K562 (cell line): ENCODE results near the gene NECAB3. TPM values are rescaled to one million over a fixed set of nuclear protein-coding genes. Genes with fewer than 3 reads are reported as not detected.
A peak's percentile ranks its signal among the peaks of the same experiment; 100 is the strongest.

Experiments
- ARID1B ChIP-seq: fragments of 450-650 bp; IDR thresholded peaks from 2 replicates; pipeline ENCODE4 v1.6.1; 2016; ENCODE audit warnings: antibody characterized with exemption, mild to moderate bottlenecking, inconsistent platforms
- ATF7 ChIP-seq: fragments of 450-650 bp; IDR thresholded peaks from 2 replicates; pipeline ENCODE4 v1.7.1; 2014; ENCODE audit warnings: mild to moderate bottlenecking, moderate library complexity
- BCOR ChIP-seq: fragments of 450-650 bp; IDR thresholded peaks from 2 replicates; pipeline ENCODE4 v1.6.1; 2016
- COPS2 ChIP-seq: fragments of 450-650 bp; conservative IDR thresholded peaks from 2 replicates; pipeline ENCODE4 v1.6.1; 2016; ENCODE audit warnings: mild to moderate bottlenecking, moderate library complexity
- HDGF ChIP-seq: fragments of 450-650 bp; IDR thresholded peaks from 2 replicates; pipeline ENCODE4 v1.6.1; 2016
- HMGXB4 ChIP-seq: sonication (generic); formaldehyde crosslinking; IDR thresholded peaks from 2 replicates; pipeline ENCODE4 v1.8.1; 2023; ENCODE audit warnings: mild to moderate bottlenecking, missing genetic modification reagents
- HNRNPL ChIP-seq: fragments of 200-400 bp; formaldehyde crosslinking; IDR thresholded peaks from 2 replicates; pipeline ENCODE4 v1.6.1; 2017; ENCODE audit warnings: low read depth, mild to moderate bottlenecking, low read length
- JUND ChIP-seq, 2 experiments: IDR thresholded peaks; 2 replicates in 1 of 2; 3 replicates in 1 of 2; pipeline ENCODE4 v1.6.1; 2011; ENCODE audit warnings: borderline replicate concordance in 2 of 2, low read depth in 2 of 2, low read length in 2 of 2, improper control_type of control experiment in 1 of 2, missing biosample characterization in 1 of 2, missing genetic modification characterization in 1 of 2, missing genetic modification reagents in 1 of 2
- NFRKB ChIP-seq: fragments of 450-650 bp; IDR thresholded peaks from 2 replicates; pipeline ENCODE4 v1.6.1; 2016; ENCODE audit warnings: low read depth
- PHTF2 ChIP-seq: fragments of 250-450 bp; sonication (Bioruptor Pico); IDR thresholded peaks from 2 replicates; pipeline ENCODE4 v1.5.0; 2021; ENCODE audit warnings: mild to moderate bottlenecking
- RBBP5 ChIP-seq: fragments of 200-600 bp; sonication (generic); IDR thresholded peaks from 2 replicates; pipeline ENCODE4 v1.6.1; 2012; ENCODE audit warnings: borderline replicate concordance, mild to moderate bottlenecking, low read length, control low read depth, inconsistent platforms; ENCODE audit not compliant: insufficient read depth, poor library complexity, severe bottlenecking
- RERE ChIP-seq: sonication (generic); formaldehyde crosslinking; IDR thresholded peaks from 2 replicates; pipeline ENCODE4 v1.8.0; 2023; ENCODE audit warnings: missing genetic modification reagents, mild to moderate bottlenecking, borderline replicate concordance
- SMAD4 ChIP-seq: fragments of 250-450 bp; sonication (Bioruptor Pico); conservative IDR thresholded peaks from 2 replicates; pipeline ENCODE4 v1.8.0; 2021; ENCODE audit warnings: inconsistent platforms, mild to moderate bottlenecking, moderate library complexity
- SMARCE1 ChIP-seq: fragments of 450-650 bp; IDR thresholded peaks from 2 replicates; pipeline ENCODE4 v1.7.1; 2016; ENCODE audit warnings: mild to moderate bottlenecking
- THAP12 ChIP-seq: fragments of 250-450 bp; sonication (Bioruptor Pico); IDR thresholded peaks from 2 replicates; pipeline ENCODE4 v1.9.0; 2021; ENCODE audit warnings: mild to moderate bottlenecking, inconsistent platforms
- ZNF282 ChIP-seq: sonication (generic); formaldehyde crosslinking; IDR thresholded peaks from 2 replicates; pipeline ENCODE4 v1.8.1; 2023; ENCODE audit warnings: missing genetic modification reagents
- ZNF395 ChIP-seq: fragments of 200-800 bp; sonication (Bioruptor generic); IDR thresholded peaks from 2 replicates; pipeline ENCODE4 v1.6.1; 2017; ENCODE audit warnings: missing genetic modification characterization, missing compliant biosample characterization
- ZNF589 ChIP-seq: fragments of 200-800 bp; sonication (Bioruptor generic); IDR thresholded peaks from 2 replicates; pipeline ENCODE4 v1.6.1; 2016; ENCODE audit warnings: low read depth, missing genetic modification characterization, missing compliant biosample characterization
- polyA plus RNA-seq, 8 experiments: library from polyadenylated mRNA; depleted of rRNA in 4 of 8; stranded (reverse) in 5 of 8; unstranded in 3 of 8; fragments of >200 nt; fragmentation: Nextera tagmentation in 2 of 8; fragmentation: Illumina TruSeq in 1 of 8; extraction: Ambion mirVana in 2 of 8; extraction: Trizol in 1 of 8; gene quantifications; 2 replicates each; pipeline versions ENCODE4 v1.2.1 to v1.2.3, GENCODE V29; 2011 to 2014; ENCODE audit warnings: inconsistent platforms in 1 of 8, missing spikeins in 1 of 8
- total RNA-seq, 7 experiments: library from RNA; depleted of rRNA in 6 of 7; stranded (reverse); fragments of >200 nt in 6 of 7; fragmentation: Illumina TruSeq in 2 of 7; extraction: Trizol in 2 of 7; gene quantifications; 2 replicates each; pipeline versions ENCODE4 v1.2.1 to v1.2.3, GENCODE V29; 2011 to 2021; ENCODE audit warnings: low replicate concordance in 1 of 7

The NECAB3 gene
- total and polyA plus RNA-seq, 9 of the 15 experiments (the other 6 are each of a cell fraction or from before 2014, with no cell fraction given), result 0.94 to 63.3 (median 31.5) TPM

GRCh38 chr20:33688938-33689424, 14.8 kb upstream of the NECAB3 start (continued):
- TF ChIP-seq HMGXB4 (CRISPR knock-in tag), result no peak
- no peak for TF ChIP-seq RERE (CRISPR knock-in tag)
- TF ChIP-seq ARID1B, result peak; percentile 96
- TF ChIP-seq COPS2, result no peak
- TF ChIP-seq RBBP5, result peak; percentile 46
- peak; percentile 95 for TF ChIP-seq BCOR
- TF ChIP-seq JUND (IDR thresholded peaks at IDR 0.05; ENCODE audit: borderline replicate concordance, low read depth, low read length), result peak; percentile 58; the same call in 1 of the 2 replicates
- peak; percentile 11; the same call in 1 of the 3 replicates for TF ChIP-seq JUND (tag; IDR thresholded peaks at IDR 0.05; ENCODE audit: borderline replicate concordance, low read depth, low read length)
- TF ChIP-seq NFRKB, result no peak
- no peak for TF ChIP-seq ZNF282 (CRISPR knock-in tag)
- TF ChIP-seq THAP12 (CRISPR knock-in tag), result no peak
- TF ChIP-seq ZNF395 (CRISPR knock-in tag), result peak; percentile 73
- TF ChIP-seq SMARCE1, result peak; percentile 85
- TF ChIP-seq HDGF, result 0 out of 2 replicates have a peak, but pooled peaks have one; percentile 62
- TF ChIP-seq SMAD4 (CRISPR knock-in tag), result peak; percentile 54; the same call in 1 of the 2 replicates
- TF ChIP-seq ZNF589 (CRISPR knock-in tag), result no peak
- peak; percentile 52; the same call in 1 of the 2 replicates for TF ChIP-seq ATF7
- no peak for TF ChIP-seq HNRNPL
- TF ChIP-seq PHTF2 (CRISPR knock-in tag), result no peak
